Transverse colon (tissue), 4 donors: Measurements from ENCODE around the gene ICA1.

Experiments
- CTCF ChIP-seq, 5 experiments: fragments of 200-600 bp in 3 of 5; fragments of 450-650 bp in 2 of 5; sonication (generic) in 3 of 5; IDR thresholded peaks; 1 replicate in 2 of 5; 2 replicates in 3 of 5; pipeline ENCODE4 v1.5.1; 2016 to 2017; ENCODE audit warnings: antibody characterized with exemption in 5 of 5, inconsistent platforms in 3 of 5, mild to moderate bottlenecking in 2 of 5, moderate library complexity in 1 of 5
- EP300 ChIP-seq: sonication (generic); formaldehyde crosslinking; IDR thresholded peaks from one replicate; pipeline ENCODE4 v1.6.1; 2017; ENCODE audit warnings: antibody characterized with exemption, low read depth
- POLR2A ChIP-seq: fragments of 450-650 bp; IDR thresholded peaks from one replicate; pipeline ENCODE4 v1.6.1; 2016; ENCODE audit warnings: antibody characterized with exemption, mild to moderate bottlenecking, moderate library complexity
- POLR2AphosphoS5 ChIP-seq, 3 donors: sonication (generic); formaldehyde crosslinking; IDR thresholded peaks; one replicate each; pipeline ENCODE4 v1.6.1; 2016; ENCODE audit warnings: antibody characterized with exemption in 3 of 3

DNA sequence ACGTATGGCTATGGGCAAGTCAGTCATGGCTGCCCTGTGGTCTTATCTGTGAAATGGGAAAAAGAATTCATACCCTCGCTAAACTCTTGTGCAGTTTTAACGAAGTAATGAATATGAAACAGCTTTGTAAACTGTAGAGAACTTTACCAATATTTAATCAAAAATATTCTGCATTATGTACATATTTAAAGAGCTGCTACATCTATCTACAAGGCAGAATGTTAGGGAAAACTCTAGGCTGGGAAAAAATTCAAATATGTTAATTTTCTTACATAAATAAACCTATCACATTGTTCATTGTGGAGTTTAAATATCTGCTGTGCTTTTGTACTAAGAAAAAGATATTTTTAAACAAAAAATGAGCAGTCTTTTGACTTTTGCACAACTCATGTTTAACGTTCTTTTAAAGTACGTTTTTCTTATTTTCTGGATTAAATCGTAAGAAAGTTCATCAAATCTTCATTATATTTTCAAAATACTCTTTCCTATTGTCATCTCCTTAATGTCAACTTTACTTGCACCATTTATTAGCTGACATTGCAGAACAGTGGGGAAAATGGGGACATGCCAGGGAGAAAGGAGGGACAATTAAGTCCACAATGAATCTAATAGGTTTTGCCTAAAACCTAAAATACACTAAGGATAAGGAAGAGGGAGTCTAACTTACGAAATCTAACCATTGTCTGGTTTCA is 57.5 kb downstream of the ICA1 start:
- TF ChIP-seq CTCF (IDR thresholded peaks at IDR 0.05): no peak
- TF ChIP-seq POLR2AphosphoS5 (IDR thresholded peaks at IDR 0.05): no peak
- no peak for TF ChIP-seq POLR2A
- no peak for TF ChIP-seq EP300
